WTC11 (cell line): ENCODE measurements around the gene FGD3. TPM values are rescaled to one million over a fixed set of nuclear protein-coding genes. Genes with fewer than 3 reads are reported as not detected.
"Not testable (repeated sequence)": the region's sequence is repeated elsewhere in the genome, so short reads cannot be mapped to it uniquely, and the experiment has no call there.

Experiments
- ATAC-seq: fragments of 200-7000 bp; cut with Tn5 transposase; 2 replicates; pipeline ENCODE4 v1.10.0; 2021; ENCODE audit warnings: mild to moderate bottlenecking, moderate library complexity
- CTCF ChIA-PET: fragments of 300-600 bp; sonication (Branson Sonifier 250); formaldehyde crosslinking; loops from one replicate; lab custom pipeline; 2021; ENCODE audit warnings: antibody characterized with exemption; lab: Charles Lee
- POLR2A ChIA-PET: fragments of 350-600 bp; sonication (Branson Sonifier 250); formaldehyde crosslinking; loops from one replicate; lab custom pipeline; 2021; ENCODE audit warnings: antibody characterized with exemption; lab: Charles Lee
- DNase-seq: peaks from one replicate; pipeline ENCODE4 v3.0.0; 2021; ENCODE audit warnings: low spot score
- H3K27ac Mint-ChIP-seq: 2 replicates; pipeline ENCODE4 v1.8.0; 2021; ENCODE audit warnings: mixed read lengths
- H3K27me3 Mint-ChIP-seq: 2 replicates; pipeline ENCODE4 v1.8.0; 2021; ENCODE audit warnings: low read depth, mild to moderate bottlenecking, moderate library complexity, mixed read lengths
- H3K36me3 Mint-ChIP-seq: 2 replicates; pipeline ENCODE4 v1.8.0; 2021; ENCODE audit warnings: mixed read lengths
- H3K4me1 Mint-ChIP-seq: 2 replicates; pipeline ENCODE4 v1.8.0; 2022; ENCODE audit warnings: mixed read lengths
- H3K4me3 Mint-ChIP-seq: 2 replicates; pipeline ENCODE4 v1.8.0; 2021; ENCODE audit warnings: mild to moderate bottlenecking, moderate library complexity, mixed read lengths
- H3K9me3 Mint-ChIP-seq: 2 replicates; pipeline ENCODE4 v1.8.0; 2021; ENCODE audit warnings: mixed read lengths
- ATF3 ChIP-seq: sonication (generic); formaldehyde crosslinking; conservative IDR thresholded peaks from 2 replicates; pipeline ENCODE4 v1.8.1; 2022; ENCODE audit warnings: mild to moderate bottlenecking, missing genetic modification reagents
- FOXK1 ChIP-seq: sonication (generic); formaldehyde crosslinking; IDR thresholded peaks from 2 replicates; pipeline ENCODE4 v1.8.0; 2022; ENCODE audit warnings: mild to moderate bottlenecking, moderate library complexity, missing genetic modification reagents
- NFE2L1 ChIP-seq: sonication (generic); formaldehyde crosslinking; IDR thresholded peaks from 2 replicates; pipeline ENCODE4 v1.8.1; 2023; ENCODE audit warnings: missing genetic modification reagents
- RELA ChIP-seq: sonication (generic); formaldehyde crosslinking; IDR thresholded peaks from 2 replicates; pipeline ENCODE4 v1.8.1; 2022; ENCODE audit warnings: missing genetic modification reagents, mild to moderate bottlenecking, borderline replicate concordance
- SP1 ChIP-seq: sonication (generic); formaldehyde crosslinking; conservative IDR thresholded peaks from 2 replicates; pipeline ENCODE4 v1.8.1; 2022; ENCODE audit warnings: missing genetic modification reagents
- TEAD1 ChIP-seq: sonication (generic); formaldehyde crosslinking; IDR thresholded peaks from 2 replicates; pipeline ENCODE4 v1.8.0; 2022; ENCODE audit warnings: mild to moderate bottlenecking, missing genetic modification reagents
- TEAD4 ChIP-seq: sonication (generic); formaldehyde crosslinking; IDR thresholded peaks from 2 replicates; pipeline ENCODE4 v1.8.0; 2022; ENCODE audit warnings: mild to moderate bottlenecking, missing genetic modification reagents
- ZBTB43 ChIP-seq: sonication (generic); formaldehyde crosslinking; IDR thresholded peaks from 2 replicates; pipeline ENCODE4 v1.8.1; 2023; ENCODE audit warnings: mild to moderate bottlenecking, missing genetic modification reagents
- ZNF219 ChIP-seq: sonication (generic); formaldehyde crosslinking; IDR thresholded peaks from 2 replicates; pipeline ENCODE4 v1.8.0; 2023; ENCODE audit warnings: missing genetic modification reagents, mild to moderate bottlenecking, borderline replicate concordance
- ZNF281 ChIP-seq: sonication (generic); formaldehyde crosslinking; IDR thresholded peaks from 2 replicates; pipeline ENCODE4 v1.8.0; 2023; ENCODE audit warnings: mild to moderate bottlenecking, missing genetic modification reagents
- ZNF317 ChIP-seq: sonication (generic); formaldehyde crosslinking; IDR thresholded peaks from 2 replicates; pipeline ENCODE4 v1.8.1; 2023; ENCODE audit warnings: low read depth, mild to moderate bottlenecking, moderate library complexity, missing genetic modification reagents, borderline replicate concordance
- ZNF423 ChIP-seq: fragments of 250-450 bp; sonication (Bioruptor Pico); IDR thresholded peaks from 2 replicates; pipeline ENCODE4 v2.1.2; 2022; ENCODE audit warnings: mild to moderate bottlenecking, moderate library complexity
- ZSCAN18 ChIP-seq: fragments of 250-450 bp; sonication (Bioruptor Pico); IDR thresholded peaks from 2 replicates; pipeline ENCODE4 v2.1.2; 2022; ENCODE audit warnings: mild to moderate bottlenecking, moderate library complexity
- total RNA-seq: library from RNA; stranded (reverse); gene quantifications from 3 replicates; pipeline ENCODE4 v1.2.3, GENCODE V29; 2021
- TF ChIP-seq, protein P1 (sequence below): sonication (generic); formaldehyde crosslinking; IDR thresholded peaks from 2 replicates; pipeline ENCODE4 v1.8.0; 2023; ENCODE audit warnings: missing genetic modification reagents
- TF ChIP-seq, protein P2 (sequence below): sonication (generic); formaldehyde crosslinking; IDR thresholded peaks from 2 replicates; pipeline ENCODE4 v1.8.1; 2023; ENCODE audit warnings: mild to moderate bottlenecking, missing genetic modification reagents, moderate library complexity

Gene FGD3
- total RNA-seq, 1 experiment from 2014 or later = 1.9 TPM

- TF ChIP-seq, protein P1, sequence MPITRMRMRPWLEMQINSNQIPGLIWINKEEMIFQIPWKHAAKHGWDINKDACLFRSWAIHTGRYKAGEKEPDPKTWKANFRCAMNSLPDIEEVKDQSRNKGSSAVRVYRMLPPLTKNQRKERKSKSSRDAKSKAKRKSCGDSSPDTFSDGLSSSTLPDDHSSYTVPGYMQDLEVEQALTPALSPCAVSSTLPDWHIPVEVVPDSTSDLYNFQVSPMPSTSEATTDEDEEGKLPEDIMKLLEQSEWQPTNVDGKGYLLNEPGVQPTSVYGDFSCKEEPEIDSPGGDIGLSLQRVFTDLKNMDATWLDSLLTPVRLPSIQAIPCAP (CRISPR knock-in tag) = no peak
- TF ChIP-seq RELA (CRISPR knock-in tag) = no peak
Measured at GRCh38 chr9:92990461-92990860, 43.1 kb downstream of the FGD3 start (continued).

- ChIA-PET POLR2A (interaction anchor here (1.2 kb wide), 1 partner anchor 22 kb away, joined by 4 read pairs; no protein-coding TSS in a partner anchor), CTCF (interaction anchor here (1.0 to 1.7 kb wide), 5 partner anchors 11 to 161 kb away, joined by 3 to 21 read pairs (median 5); no protein-coding TSS in a partner anchor)
- ATAC-seq (peak; percentile 95), DNase-seq (peak; percentile 68)
- Mint-ChIP-seq H3K4me3 (peak overlapping the region; percentile 14), H3K9me3 (peaks cover 55% of the 10 kb centered on the region), H3K4me1 (peaks cover 57% of the 10 kb centered on the region), H3K36me3 (peaks cover 46% of the 10 kb centered on the region), H3K27me3 (peaks cover 8% of the 10 kb centered on the region), H3K27ac (peak overlapping the region; percentile 73)
- TF ChIP-seq ZNF281 (CRISPR knock-in tag) (peak; percentile 76; the same call in 1 of the 2 replicates), ZNF219 (CRISPR knock-in tag) (no peak), ZBTB43 (CRISPR knock-in tag) (0 out of 2 replicates have a peak, but pooled peaks have one; percentile 53), ZNF317 (CRISPR knock-in tag) (peak; percentile 63), TEAD4 (CRISPR knock-in tag) (no peak), ZSCAN18 (CRISPR knock-in tag) (0 out of 2 replicates have a peak, but pooled peaks have one; percentile 43), SP1 (CRISPR knock-in tag) (peak; percentile 61), TEAD1 (CRISPR knock-in tag) (peak; percentile 87; the same call in 1 of the 2 replicates), ATF3 (CRISPR knock-in tag) (no peak), NFE2L1 (0 out of 2 replicates have a peak, but pooled peaks have one; percentile 39), FOXK1 (CRISPR knock-in tag) (peak; percentile 57; the same call in 1 of the 2 replicates), ZNF423 (CRISPR knock-in tag) (peak; percentile 71)
- TF ChIP-seq, protein P2, sequence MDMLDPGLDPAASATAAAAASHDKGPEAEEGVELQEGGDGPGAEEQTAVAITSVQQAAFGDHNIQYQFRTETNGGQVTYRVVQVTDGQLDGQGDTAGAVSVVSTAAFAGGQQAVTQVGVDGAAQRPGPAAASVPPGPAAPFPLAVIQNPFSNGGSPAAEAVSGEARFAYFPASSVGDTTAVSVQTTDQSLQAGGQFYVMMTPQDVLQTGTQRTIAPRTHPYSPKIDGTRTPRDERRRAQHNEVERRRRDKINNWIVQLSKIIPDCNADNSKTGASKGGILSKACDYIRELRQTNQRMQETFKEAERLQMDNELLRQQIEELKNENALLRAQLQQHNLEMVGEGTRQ (CRISPR knock-in tag) = 0 out of 2 replicates have a peak, but pooled peaks have one; percentile 16
Measured at GRCh38 chr9:92992549-92992948, 45.2 kb downstream of the FGD3 start.

DNA sequence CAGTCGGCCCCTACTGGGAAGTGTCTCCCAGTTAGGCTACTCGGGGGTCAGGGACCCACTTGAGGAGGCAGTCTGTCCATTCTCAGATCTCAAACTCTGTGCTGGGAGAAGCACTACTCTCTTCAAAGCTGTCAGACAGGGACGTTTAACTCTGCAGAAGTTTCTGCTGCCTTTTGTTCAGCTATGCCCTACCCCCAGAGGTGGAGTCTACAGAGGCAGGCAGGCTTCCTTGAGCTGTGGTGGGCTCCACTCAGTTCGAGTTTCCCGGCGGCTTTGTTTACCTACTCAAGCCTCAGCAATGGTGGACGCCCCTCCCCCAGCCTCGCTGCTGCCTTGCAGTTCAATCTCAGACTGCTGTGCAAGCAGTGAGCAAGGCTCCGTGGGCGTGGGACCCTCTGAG, 51.5 kb downstream of the FGD3 start:
- DNase-seq, CTCF ChIA-PET, ATAC-seq: not testable (repeated sequence)

More for the DNA sequence above, 51.5 kb downstream of the FGD3 start:
- H3K27me3 Mint-ChIP-seq = peaks cover 12% of the 10 kb centered on the region
- H3K9me3 Mint-ChIP-seq = peaks cover 65% of the 10 kb centered on the region
- H3K36me3 Mint-ChIP-seq = peaks cover 65% of the 10 kb centered on the region
- H3K4me3 Mint-ChIP-seq, POLR2A ChIA-PET, H3K27ac Mint-ChIP-seq, H3K4me1 Mint-ChIP-seq: not testable (repeated sequence)
